Endodermal cell (in vitro differentiated cells): Measurements from ENCODE around the gene RAPGEFL1. TPM values are rescaled to one million over a fixed set of nuclear protein-coding genes. Genes with fewer than 3 reads are reported as not detected.
A peak's percentile ranks its signal among the peaks of the same experiment; 100 is the strongest.

Source experiments
- DNase-seq: peaks from one replicate; pipeline ENCODE4 v3.0.0-alpha.2; 2017
- H3K27ac ChIP-seq: 2 replicates; pipeline ENCODE4 v1.5.1; 2013; ENCODE audit warnings: mild to moderate bottlenecking, low read depth, low read length, moderate library complexity
- H3K27me3 ChIP-seq: 2 replicates; pipeline ENCODE4 v1.6.1; 2013; ENCODE audit warnings: mild to moderate bottlenecking, low read length, moderate library complexity; ENCODE audit not compliant: insufficient read depth, control insufficient read depth, poor library complexity, severe bottlenecking
- H3K36me3 ChIP-seq: 2 replicates; pipeline ENCODE4 v1.7.0; 2013; ENCODE audit warnings: mild to moderate bottlenecking, low read length, moderate library complexity; ENCODE audit not compliant: control insufficient read depth, insufficient read depth
- H3K4me1 ChIP-seq: one replicate; pipeline ENCODE4 v1.7.0; 2013; ENCODE audit warnings: low read length; ENCODE audit not compliant: control insufficient read depth, insufficient read depth
- H3K4me3 ChIP-seq: 2 replicates; pipeline ENCODE4 v1.5.1; 2013; ENCODE audit warnings: mild to moderate bottlenecking, low read length, moderate library complexity
- H3K9ac ChIP-seq: 2 replicates; pipeline ENCODE4 v1.6.1; 2013; ENCODE audit warnings: mild to moderate bottlenecking, low read length, moderate library complexity; ENCODE audit not compliant: poor library complexity, severe bottlenecking; ENCODE audit errors: extremely low read depth
- H3K9me3 ChIP-seq: 2 replicates; pipeline ENCODE4 v1.6.1; 2013; ENCODE audit warnings: mild to moderate bottlenecking, low read length, moderate library complexity; ENCODE audit not compliant: control insufficient read depth
- H3K27ac Mint-ChIP-seq: 2 replicates; pipeline ENCODE4 v1.8.0; 2020; ENCODE audit warnings: mixed read lengths
- H3K27me3 Mint-ChIP-seq: 2 replicates; pipeline ENCODE4 v1.8.0; 2021; ENCODE audit warnings: mild to moderate bottlenecking, mixed read lengths; ENCODE audit not compliant: insufficient read depth
- H3K36me3 Mint-ChIP-seq: 2 replicates; pipeline ENCODE4 v1.8.0; 2020; ENCODE audit warnings: low read depth, mixed read lengths
- H3K4me1 Mint-ChIP-seq: 2 replicates; pipeline ENCODE4 v1.8.0; 2020; ENCODE audit warnings: mixed read lengths
- H3K4me3 Mint-ChIP-seq: 2 replicates; pipeline ENCODE4 v1.8.0; 2020; ENCODE audit warnings: mild to moderate bottlenecking, moderate library complexity, mixed read lengths
- H3K9me3 Mint-ChIP-seq: 2 replicates; pipeline ENCODE4 v1.8.0; 2020; ENCODE audit warnings: mild to moderate bottlenecking, mixed read lengths
- WGBS, 2 experiments: methylation state at CpG; one replicate each; pipeline versions ENCODE4 v1.1.5 to v1.1.7; 2013; ENCODE audit warnings: missing lambda C conversion rate in 2 of 2, mixed read lengths in 1 of 2; ENCODE audit not compliant: insufficient coverage in 1 of 2, insufficient read length in 1 of 2; 5-methylcytosine and 5-hydroxymethylcytosine counted together
- long read RNA-seq, 4 experiments: library from polyadenylated mRNA in 2 of 4; library from RNA in 1 of 4; library from capped mRNA in 1 of 4; stranded (forward) in 3 of 4; unstranded in 1 of 4; transcript quantifications; one replicate each; pipeline ENCODE4 v2.0.0, GENCODE V29; 2020 to 2021; ENCODE audit warnings: inconsistent platforms in 1 of 4
- polyA plus RNA-seq, 2 experiments: library from polyadenylated mRNA; stranded (reverse); fragments of 50-300 nt; gene quantifications; one replicate each; pipeline ENCODE4 v1.2.3, GENCODE V29; 2013
- total RNA-seq, 2 donors: library from RNA; stranded (reverse); fragmentation: NEBNext Ultra II Directional in 1 of 2; extraction: Animal tissue kit (Norgen Biotek cat#: 25700) in 1 of 2; gene quantifications; 2 replicates in 1 of 2; 3 replicates in 1 of 2; pipeline ENCODE4 v1.2.1, GENCODE V29; 2021
- TF ChIP-seq, protein P1 (sequence below): fragments of 200-600 bp; sonication (generic); conservative IDR thresholded peaks from 2 replicates; pipeline ENCODE4 v1.5.0; 2021; ENCODE audit warnings: antibody characterized with exemption, mild to moderate bottlenecking

The RAPGEFL1 gene, protein sequence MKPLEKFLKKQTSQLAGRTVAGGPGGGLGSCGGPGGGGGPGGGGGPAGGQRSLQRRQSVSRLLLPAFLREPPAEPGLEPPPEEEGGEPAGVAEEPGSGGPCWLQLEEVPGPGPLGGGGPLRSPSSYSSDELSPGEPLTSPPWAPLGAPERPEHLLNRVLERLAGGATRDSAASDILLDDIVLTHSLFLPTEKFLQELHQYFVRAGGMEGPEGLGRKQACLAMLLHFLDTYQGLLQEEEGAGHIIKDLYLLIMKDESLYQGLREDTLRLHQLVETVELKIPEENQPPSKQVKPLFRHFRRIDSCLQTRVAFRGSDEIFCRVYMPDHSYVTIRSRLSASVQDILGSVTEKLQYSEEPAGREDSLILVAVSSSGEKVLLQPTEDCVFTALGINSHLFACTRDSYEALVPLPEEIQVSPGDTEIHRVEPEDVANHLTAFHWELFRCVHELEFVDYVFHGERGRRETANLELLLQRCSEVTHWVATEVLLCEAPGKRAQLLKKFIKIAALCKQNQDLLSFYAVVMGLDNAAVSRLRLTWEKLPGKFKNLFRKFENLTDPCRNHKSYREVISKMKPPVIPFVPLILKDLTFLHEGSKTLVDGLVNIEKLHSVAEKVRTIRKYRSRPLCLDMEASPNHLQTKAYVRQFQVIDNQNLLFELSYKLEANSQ
- total RNA-seq = 10 to 100 TPM; 15.6 to 20.8 TPM
- 19.9 TPM for polyA plus RNA-seq (2013, experiment 1 of 2)
- 15.5 TPM for polyA plus RNA-seq (2013, experiment 2 of 2)
- long read RNA-seq, experiment 1, partial matches to known transcripts = 0 of 4 reads
- long read RNA-seq, experiment 1, other reads (novel, unspliced or antisense) = 4 of 4 reads
- long read RNA-seq, experiment 2, full-length matches to known transcripts = 1 of 5 reads
- long read RNA-seq, experiment 2, partial matches to known transcripts = 4 of 5 reads
- long read RNA-seq, experiment 2, other reads (novel, unspliced or antisense) = 0 of 5 reads
- long read RNA-seq, experiment 3, partial matches to known transcripts = 4 of 5 reads
- long read RNA-seq, experiment 3, other reads (novel, unspliced or antisense) = 0 of 5 reads
- long read RNA-seq, experiment 4 = 0 reads

DNA sequence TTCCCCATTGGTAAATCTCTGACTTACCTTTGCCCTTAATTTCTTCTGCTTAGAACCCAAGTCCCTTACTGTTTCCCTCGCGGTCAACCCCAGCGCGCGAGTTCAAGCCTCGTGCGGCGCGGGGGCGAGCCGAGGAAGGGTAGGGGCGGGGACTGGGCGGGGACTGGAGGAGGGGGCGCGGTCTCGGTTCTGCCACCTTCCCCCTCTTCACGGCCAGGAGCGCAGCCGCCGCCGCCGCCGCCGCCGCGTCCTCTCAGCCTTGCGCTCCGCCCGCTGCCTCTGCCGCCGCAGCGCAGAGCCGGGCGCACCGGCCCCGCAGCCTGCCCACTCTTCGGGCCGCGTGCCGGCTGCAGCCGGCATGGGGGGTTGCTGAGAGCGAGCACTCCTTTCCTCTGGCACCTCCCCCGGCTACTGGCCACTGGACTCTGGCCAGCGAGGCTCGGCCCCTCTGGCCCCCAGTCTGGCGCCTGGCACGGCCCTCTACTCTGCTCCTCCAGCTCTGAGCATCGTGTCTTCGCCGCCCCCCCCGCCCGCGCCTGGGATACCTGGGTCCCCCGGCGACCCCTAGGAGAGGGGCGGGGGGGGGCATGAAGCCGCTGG, at the start of gene RAPGEFL1:
Gene RAPGEFL1 (plus strand): TSS at position 196 of the 600 bp plus-strand sequence. CDS start 392 bp downstream, at position 588.
- no peak within 1 kb of the TSS for H3K9ac ChIP-seq
- H3K27me3 Mint-ChIP-seq = no peaks in the 10 kb centered on the region
- H3K9me3 Mint-ChIP-seq = no peaks in the 10 kb centered on the region
- DNase-seq = peak; percentile 97
- H3K4me3 Mint-ChIP-seq = peak within 1 kb of the TSS; percentile 38
- no peaks in the 10 kb centered on the region for H3K27me3 ChIP-seq
- H3K27ac ChIP-seq = peak within 1 kb of the TSS; percentile 17
- H3K4me1 ChIP-seq = peaks cover 5% of the 10 kb centered on the region
- H3K36me3 Mint-ChIP-seq = peaks cover 32% of the 10 kb centered on the region
- WGBS, 2 experiments = 0 to 3% methylated on average over 16 to 56 of the region's 57 CpGs
- no peak within 1 kb of the TSS for H3K27ac Mint-ChIP-seq
- H3K4me1 Mint-ChIP-seq = peaks cover 3% of the 10 kb centered on the region
- H3K4me3 ChIP-seq = no peak within 1 kb of the TSS
- no peaks in the 10 kb centered on the region for H3K9me3 ChIP-seq
- TF ChIP-seq, protein P1, sequence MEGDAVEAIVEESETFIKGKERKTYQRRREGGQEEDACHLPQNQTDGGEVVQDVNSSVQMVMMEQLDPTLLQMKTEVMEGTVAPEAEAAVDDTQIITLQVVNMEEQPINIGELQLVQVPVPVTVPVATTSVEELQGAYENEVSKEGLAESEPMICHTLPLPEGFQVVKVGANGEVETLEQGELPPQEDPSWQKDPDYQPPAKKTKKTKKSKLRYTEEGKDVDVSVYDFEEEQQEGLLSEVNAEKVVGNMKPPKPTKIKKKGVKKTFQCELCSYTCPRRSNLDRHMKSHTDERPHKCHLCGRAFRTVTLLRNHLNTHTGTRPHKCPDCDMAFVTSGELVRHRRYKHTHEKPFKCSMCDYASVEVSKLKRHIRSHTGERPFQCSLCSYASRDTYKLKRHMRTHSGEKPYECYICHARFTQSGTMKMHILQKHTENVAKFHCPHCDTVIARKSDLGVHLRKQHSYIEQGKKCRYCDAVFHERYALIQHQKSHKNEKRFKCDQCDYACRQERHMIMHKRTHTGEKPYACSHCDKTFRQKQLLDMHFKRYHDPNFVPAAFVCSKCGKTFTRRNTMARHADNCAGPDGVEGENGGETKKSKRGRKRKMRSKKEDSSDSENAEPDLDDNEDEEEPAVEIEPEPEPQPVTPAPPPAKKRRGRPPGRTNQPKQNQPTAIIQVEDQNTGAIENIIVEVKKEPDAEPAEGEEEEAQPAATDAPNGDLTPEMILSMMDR = no peak
- peaks cover 32% of the 10 kb centered on the region for H3K36me3 ChIP-seq

DNA sequence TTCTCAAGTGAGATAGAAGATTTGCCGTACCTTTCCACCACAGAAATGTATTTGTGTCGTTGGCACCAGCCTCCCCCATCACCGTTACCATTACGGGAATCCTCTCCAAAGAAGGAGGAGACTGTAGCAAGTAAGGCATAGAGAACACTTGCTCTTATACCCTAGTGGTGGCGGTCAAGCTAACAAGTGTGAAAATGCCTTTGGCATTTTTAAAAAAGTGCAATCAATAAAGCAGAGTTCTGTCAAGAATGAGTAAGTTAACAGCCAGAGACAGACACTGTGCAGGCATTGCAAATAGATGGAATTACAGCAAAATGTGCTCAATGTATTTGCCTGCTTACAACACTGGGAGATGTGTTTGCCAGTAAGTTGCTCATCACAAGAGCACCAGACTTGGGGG, 47.8 kb upstream of the RAPGEFL1 start:
- Histone ChIP-seq H3K27me3 (no peaks in the 10 kb centered on the region), H3K36me3 (peaks cover 86% of the 10 kb centered on the region), H3K4me3 (no peak overlapping the region), H3K4me1 (no peaks in the 10 kb centered on the region), H3K9ac (no peak overlapping the region), H3K9me3 (no peaks in the 10 kb centered on the region), H3K27ac (no peak overlapping the region)
- Mint-ChIP-seq H3K36me3 (peaks cover 84% of the 10 kb centered on the region), H3K9me3 (no peaks in the 10 kb centered on the region), H3K27me3 (no peaks in the 10 kb centered on the region), H3K4me3 (no peak overlapping the region), H3K27ac (no peak overlapping the region), H3K4me1 (peaks cover 4% of the 10 kb centered on the region)
- DNase-seq = no peak
- TF ChIP-seq, protein P1 = peak; percentile 52
- 90 to 98% methylated on average over 4 to 5 of the region's 5 CpGs for WGBS, 2 experiments
